22Rv1 (cell line): ENCODE results near the gene TMEM11.

Source experiments
- ZFX ChIP-seq: fragments of 450-650 bp; IDR thresholded peaks from 2 replicates; pipeline ENCODE4 v1.6.1; 2017; ENCODE audit warnings: antibody characterized with exemption, borderline replicate concordance
- TF ChIP-seq, protein P1 (sequence below): fragments of 450-650 bp; IDR thresholded peaks from 2 replicates; pipeline ENCODE4 v1.5.1; 2017; ENCODE audit warnings: mild to moderate bottlenecking

DNA sequence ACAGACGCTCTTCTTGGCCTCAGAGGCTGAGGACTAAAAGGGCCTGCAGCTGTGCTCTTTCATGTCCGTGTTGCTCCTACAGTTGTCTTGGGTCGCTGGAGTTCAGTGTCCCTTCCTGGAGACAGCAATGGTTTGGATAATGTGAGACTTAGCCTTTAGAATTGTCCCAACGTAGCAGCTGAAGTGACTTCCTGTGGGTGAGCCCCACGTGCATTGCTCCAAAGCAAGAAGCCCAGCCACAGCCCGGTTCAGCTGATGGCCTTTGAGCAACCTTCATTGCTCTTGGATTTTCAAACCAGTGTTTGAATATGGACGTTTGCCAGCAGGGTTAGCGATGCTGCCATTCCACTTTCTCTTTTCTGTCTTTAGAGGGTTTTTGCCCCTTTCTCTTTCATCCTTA, 19.7 kb downstream of the TMEM11 start:
- TF ChIP-seq, protein P1, sequence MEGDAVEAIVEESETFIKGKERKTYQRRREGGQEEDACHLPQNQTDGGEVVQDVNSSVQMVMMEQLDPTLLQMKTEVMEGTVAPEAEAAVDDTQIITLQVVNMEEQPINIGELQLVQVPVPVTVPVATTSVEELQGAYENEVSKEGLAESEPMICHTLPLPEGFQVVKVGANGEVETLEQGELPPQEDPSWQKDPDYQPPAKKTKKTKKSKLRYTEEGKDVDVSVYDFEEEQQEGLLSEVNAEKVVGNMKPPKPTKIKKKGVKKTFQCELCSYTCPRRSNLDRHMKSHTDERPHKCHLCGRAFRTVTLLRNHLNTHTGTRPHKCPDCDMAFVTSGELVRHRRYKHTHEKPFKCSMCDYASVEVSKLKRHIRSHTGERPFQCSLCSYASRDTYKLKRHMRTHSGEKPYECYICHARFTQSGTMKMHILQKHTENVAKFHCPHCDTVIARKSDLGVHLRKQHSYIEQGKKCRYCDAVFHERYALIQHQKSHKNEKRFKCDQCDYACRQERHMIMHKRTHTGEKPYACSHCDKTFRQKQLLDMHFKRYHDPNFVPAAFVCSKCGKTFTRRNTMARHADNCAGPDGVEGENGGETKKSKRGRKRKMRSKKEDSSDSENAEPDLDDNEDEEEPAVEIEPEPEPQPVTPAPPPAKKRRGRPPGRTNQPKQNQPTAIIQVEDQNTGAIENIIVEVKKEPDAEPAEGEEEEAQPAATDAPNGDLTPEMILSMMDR: no peak
- TF ChIP-seq ZFX: no peak
